Measurements from ENCODE around the gene PROM1. TPM values are rescaled to one million over a fixed set of nuclear protein-coding genes. Genes with fewer than 3 reads are reported as not detected.

Gene PROM1
- total and polyA plus RNA-seq, 7 donors, result 1.8 to 29.1 (median 4.4) TPM

DNA sequence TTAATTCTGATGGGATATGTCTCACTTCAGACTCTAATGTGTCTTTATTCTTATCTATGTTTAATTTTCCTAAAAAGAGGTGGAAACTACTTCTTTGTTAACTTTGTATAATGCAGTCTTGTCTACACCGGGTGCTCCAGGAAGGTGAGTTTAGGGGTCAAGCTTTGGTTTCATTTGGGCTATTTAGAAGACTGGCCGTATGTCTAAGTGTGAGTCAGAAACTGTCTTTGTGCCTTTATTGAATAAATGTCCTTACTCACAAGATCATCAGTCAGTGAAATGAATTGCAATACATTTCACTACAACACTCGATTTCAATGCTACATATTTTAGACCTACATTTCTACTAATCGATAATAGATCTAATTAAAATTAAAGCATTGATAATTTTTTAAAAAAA, 56.2 kb downstream of the PROM1 start:
- H3K27me3 ChIP-seq, result no peaks in the 10 kb centered on the region
- intact Hi-C loops (cut with DNase I), result loop anchor here (5.0 kb wide), 1 partner anchor 165 kb away; no protein-coding TSS in a partner anchor
- no peak for DNase-seq
- H3K4me3 ChIP-seq, result no peak overlapping the region
- 81 to 86% methylated on average over 4 of the region's 4 CpGs for WGBS, 2 donors
- TF ChIP-seq, protein P1, sequence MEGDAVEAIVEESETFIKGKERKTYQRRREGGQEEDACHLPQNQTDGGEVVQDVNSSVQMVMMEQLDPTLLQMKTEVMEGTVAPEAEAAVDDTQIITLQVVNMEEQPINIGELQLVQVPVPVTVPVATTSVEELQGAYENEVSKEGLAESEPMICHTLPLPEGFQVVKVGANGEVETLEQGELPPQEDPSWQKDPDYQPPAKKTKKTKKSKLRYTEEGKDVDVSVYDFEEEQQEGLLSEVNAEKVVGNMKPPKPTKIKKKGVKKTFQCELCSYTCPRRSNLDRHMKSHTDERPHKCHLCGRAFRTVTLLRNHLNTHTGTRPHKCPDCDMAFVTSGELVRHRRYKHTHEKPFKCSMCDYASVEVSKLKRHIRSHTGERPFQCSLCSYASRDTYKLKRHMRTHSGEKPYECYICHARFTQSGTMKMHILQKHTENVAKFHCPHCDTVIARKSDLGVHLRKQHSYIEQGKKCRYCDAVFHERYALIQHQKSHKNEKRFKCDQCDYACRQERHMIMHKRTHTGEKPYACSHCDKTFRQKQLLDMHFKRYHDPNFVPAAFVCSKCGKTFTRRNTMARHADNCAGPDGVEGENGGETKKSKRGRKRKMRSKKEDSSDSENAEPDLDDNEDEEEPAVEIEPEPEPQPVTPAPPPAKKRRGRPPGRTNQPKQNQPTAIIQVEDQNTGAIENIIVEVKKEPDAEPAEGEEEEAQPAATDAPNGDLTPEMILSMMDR (IDR thresholded peaks at IDR 0.05), result no peak
- TF ChIP-seq POLR2AphosphoS5 (IDR thresholded peaks at IDR 0.05), result no peak
- no peak for TF ChIP-seq POLR2A (IDR thresholded peaks at IDR 0.05)
- TF ChIP-seq EP300 (IDR thresholded peaks at IDR 0.05), result no peak
- no peak overlapping the region for H3K27ac ChIP-seq
- no peaks in the 10 kb centered on the region for H3K36me3 ChIP-seq
- H3K9me3 ChIP-seq, result no peaks in the 10 kb centered on the region
- H3K4me1 ChIP-seq, result peaks cover 0 to 10% (median 0%) of the 10 kb centered on the region in 4 donors

DNA sequence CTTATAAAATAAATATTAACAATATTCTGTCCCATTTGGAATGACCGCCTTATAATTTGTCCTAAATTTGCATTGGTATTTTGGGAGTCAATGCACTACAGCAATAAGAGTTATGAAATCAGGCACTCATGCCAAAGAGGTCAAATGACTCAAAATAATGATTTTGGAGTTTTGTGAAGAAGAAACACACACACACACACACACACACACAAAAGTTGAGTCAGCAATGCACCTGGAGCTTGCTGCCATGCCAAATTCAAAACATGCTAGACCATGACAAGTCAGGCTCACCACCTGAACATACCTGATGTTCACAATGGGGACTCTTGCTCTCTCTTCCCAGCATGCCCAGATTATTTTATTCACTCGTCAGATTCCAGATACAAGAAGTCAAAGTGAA, 56.7 kb downstream of the PROM1 start:
- Histone ChIP-seq H3K27ac (no peak overlapping the region), H3K36me3 (no peaks in the 10 kb centered on the region), H3K4me3 (no peak overlapping the region), H3K9me3 (no peaks in the 10 kb centered on the region), H3K4me1 (peaks cover 0 to 10% (median 0%) of the 10 kb centered on the region in 4 donors), H3K27me3 (no peaks in the 10 kb centered on the region)
- no peak for DNase-seq
- intact Hi-C loops (cut with DNase I), result loop anchor here (5.0 kb wide), 1 partner anchor 165 kb away; no protein-coding TSS in a partner anchor
- TF ChIP-seq POLR2A (IDR thresholded peaks at IDR 0.05), result no peak
- no peak for TF ChIP-seq EP300 (IDR thresholded peaks at IDR 0.05)
- no peak for TF ChIP-seq POLR2AphosphoS5 (IDR thresholded peaks at IDR 0.05)
- TF ChIP-seq, protein P1 (IDR thresholded peaks at IDR 0.05), result no peak
- WGBS, 2 donors, result 87 to 89% methylated on average over 2 of the region's 2 CpGs

DNA sequence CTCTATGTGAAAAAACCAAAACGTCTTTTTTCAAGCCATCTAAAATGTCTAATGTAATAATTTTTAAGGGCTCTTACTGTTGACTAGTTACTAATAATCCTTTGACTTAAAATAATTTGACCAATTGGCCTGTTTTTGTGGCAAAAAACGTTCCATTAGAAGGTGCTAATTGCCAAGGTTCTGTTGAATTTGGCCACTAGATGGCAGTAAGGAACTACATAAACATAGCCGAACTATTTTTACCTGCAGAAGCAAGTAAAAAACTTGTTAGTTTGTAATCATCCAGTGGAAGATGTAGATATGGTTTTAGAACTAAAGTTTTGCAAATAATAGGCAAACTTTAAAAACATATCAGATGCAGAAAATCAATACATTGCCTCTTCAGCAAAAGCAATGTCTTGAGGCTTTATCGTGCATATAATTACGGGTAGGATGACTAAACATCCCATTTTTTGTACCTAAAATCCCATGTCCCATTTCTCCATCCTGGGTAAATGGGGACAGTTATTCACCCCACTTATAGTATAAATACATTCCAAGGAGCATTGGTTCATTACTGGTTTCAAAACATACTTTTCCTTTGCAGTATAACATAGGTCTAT, 57.6 kb downstream of the PROM1 start:
- no peak for DNase-seq
- no peaks in the 10 kb centered on the region for H3K27me3 ChIP-seq
- WGBS, 2 donors, result 39 to 46% methylated on average over 5 of the region's 5 CpGs
- no peak overlapping the region for H3K4me3 ChIP-seq
- peaks cover 0 to 10% (median 0%) of the 10 kb centered on the region in 4 donors for H3K4me1 ChIP-seq
- no peak overlapping the region for H3K27ac ChIP-seq
- H3K9me3 ChIP-seq, result no peaks in the 10 kb centered on the region
- TF ChIP-seq, protein P1 (IDR thresholded peaks at IDR 0.05), result peak; percentile 58 to 79 (median 70)
- TF ChIP-seq EP300 (IDR thresholded peaks at IDR 0.05), result no peak
- H3K36me3 ChIP-seq, result no peaks in the 10 kb centered on the region
- intact Hi-C loops (cut with DNase I), result loop anchor here (1.0 to 5.0 kb wide), 2 partner anchors 166 to 239 kb away; no protein-coding TSS in a partner anchor

DNA sequence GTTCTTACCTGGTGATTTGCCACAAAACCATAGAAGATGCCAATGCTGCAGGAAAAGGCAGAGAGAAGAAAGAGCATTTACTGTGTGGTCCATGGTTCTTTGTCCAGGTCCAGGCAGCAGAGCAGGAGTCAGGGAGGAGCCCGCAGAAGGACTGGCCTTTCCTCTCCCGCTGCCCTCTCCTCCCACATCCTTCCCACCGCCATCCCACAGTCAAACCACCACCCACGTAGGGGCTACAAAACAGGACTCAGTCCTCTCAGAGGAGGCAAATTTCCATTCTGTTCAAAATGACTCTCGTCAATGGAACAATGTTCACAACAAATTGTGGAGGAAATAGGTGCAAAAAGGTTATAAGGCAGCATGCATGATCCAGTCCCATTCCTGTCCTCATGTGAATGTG, 58.6 kb downstream of the PROM1 start:
- DNase-seq, result no peak
- intact Hi-C loops (cut with DNase I), result loop anchor here (5.0 kb wide), 1 partner anchor 167 kb away; no protein-coding TSS in a partner anchor
- WGBS, 2 donors, result 86 to 87% methylated on average over 5 of the region's 5 CpGs
- Histone ChIP-seq H3K4me1 (peaks cover 0 to 10% (median 0%) of the 10 kb centered on the region in 4 donors), H3K27me3 (no peaks in the 10 kb centered on the region), H3K9me3 (no peaks in the 10 kb centered on the region), H3K36me3 (no peaks in the 10 kb centered on the region), H3K27ac (no peak overlapping the region), H3K4me3 (no peak overlapping the region)
- TF ChIP-seq EP300 (IDR thresholded peaks at IDR 0.05) (no peak), POLR2A (IDR thresholded peaks at IDR 0.05) (no peak), POLR2AphosphoS5 (IDR thresholded peaks at IDR 0.05) (no peak)
- TF ChIP-seq, protein P1 (IDR thresholded peaks at IDR 0.05), result no peak
